Uterus (tissue), 4 donors: Measurements from ENCODE around the gene TTC19. TPM values are rescaled to one million over a fixed set of nuclear protein-coding genes. Genes with fewer than 3 reads are reported as not detected.

Source experiments
- DNase-seq, 2 donors: peaks; one replicate each; pipeline ENCODE4 v3.0.0-alpha.2; 2019 to 2020
- H3K27ac ChIP-seq, 2 donors: fragments of 200-600 bp; sonication (generic); 1 replicate in 1 of 2; 2 replicates in 1 of 2; pipeline ENCODE4 v1.5.1; 2016 to 2018
- H3K27me3 ChIP-seq, 2 donors: fragments of 200-600 bp; sonication (generic); one replicate each; pipeline ENCODE4 v1.5.1; 2018 to 2019; ENCODE audit warnings: control low read depth in 1 of 2
- H3K36me3 ChIP-seq, 2 donors: fragments of 200-600 bp; sonication (generic); one replicate each; pipeline ENCODE4 v1.5.1; 2019; ENCODE audit warnings: control low read depth in 1 of 2
- H3K4me1 ChIP-seq, 2 donors: fragments of 200-600 bp; sonication (generic); one replicate each; pipeline ENCODE4 v1.5.1; 2018 to 2019; ENCODE audit warnings: control low read depth in 1 of 2
- H3K4me3 ChIP-seq, 2 donors: fragments of 200-600 bp; sonication (generic); 1 replicate in 1 of 2; 2 replicates in 1 of 2; pipeline ENCODE4 v1.5.1; 2018 to 2019; ENCODE audit warnings: mild to moderate bottlenecking in 1 of 2
- H3K9me3 ChIP-seq, 2 donors: fragments of 200-600 bp; sonication (generic); one replicate each; pipeline ENCODE4 v1.5.1; 2019; ENCODE audit warnings: control low read depth in 1 of 2
- CTCF ChIP-seq, 4 experiments: fragments of 200-600 bp in 2 of 4; fragments of 450-650 bp in 2 of 4; sonication (generic) in 2 of 4; IDR thresholded peaks; one replicate each; pipeline ENCODE4 v1.5.1; 2016 to 2019; ENCODE audit warnings: antibody characterized with exemption in 4 of 4, mild to moderate bottlenecking in 2 of 4, moderate library complexity in 1 of 4
- POLR2A ChIP-seq, 2 donors: fragments of 450-650 bp; IDR thresholded peaks; one replicate each; pipeline ENCODE4 v1.6.1; 2016; ENCODE audit warnings: antibody characterized with exemption in 2 of 2, mild to moderate bottlenecking in 1 of 2, moderate library complexity in 1 of 2
- intact Hi-C: fragments of 100-400 bp; cut with DNase I; formaldehyde crosslinking; loops from one replicate; pipeline ENCODE4 v1.15.1; 2023; ENCODE audit warnings: low total_unique reads
- total RNA-seq, 4 donors: library from RNA; depleted of rRNA in 3 of 4; stranded (reverse); fragments of >200 nt in 3 of 4; gene quantifications; one replicate each; pipeline versions ENCODE4 v1.1.0 to v1.2.4, GENCODE V29; 2014 to 2023
- donor health status: DM: yes; HTN: yes; CAD: no.

TTC19 gene
- total RNA-seq, 4 donors from 2014 or later: 38.4 to 71.2 (median 52.0) TPM

- H3K36me3 ChIP-seq: no peaks in the 10 kb centered on the region
- intact Hi-C loops: no loop called here
- no peaks in the 10 kb centered on the region for H3K27me3 ChIP-seq
- TF ChIP-seq POLR2A (IDR thresholded peaks at IDR 0.05): no peak
- TF ChIP-seq CTCF (IDR thresholded peaks at IDR 0.05): no peak
- no peak overlapping the region for H3K4me3 ChIP-seq
- DNase-seq: no peak
- H3K4me1 ChIP-seq: no peaks in the 10 kb centered on the region
- H3K9me3 ChIP-seq: no peaks in the 10 kb centered on the region
- no peak overlapping the region for H3K27ac ChIP-seq
These were observed 17.7 kb upstream of the TTC19 start for GRCh38 chr17:15981646-15982580.

GRCh38 chr17:15996322-15996721 lies 3.3 kb upstream of the TTC19 start:
- DNase-seq: no peak
- Histone ChIP-seq H3K4me3 (no peak overlapping the region), H3K4me1 (peaks cover 0 to 7% of the 10 kb centered on the region in 2 donors), H3K27me3 (no peaks in the 10 kb centered on the region), H3K9me3 (no peaks in the 10 kb centered on the region), H3K27ac (no peak overlapping the region), H3K36me3 (no peaks in the 10 kb centered on the region)
- TF ChIP-seq CTCF (IDR thresholded peaks at IDR 0.05): no peak
- no peak for TF ChIP-seq POLR2A (IDR thresholded peaks at IDR 0.05)
- intact Hi-C loops: no loop called here

DNA sequence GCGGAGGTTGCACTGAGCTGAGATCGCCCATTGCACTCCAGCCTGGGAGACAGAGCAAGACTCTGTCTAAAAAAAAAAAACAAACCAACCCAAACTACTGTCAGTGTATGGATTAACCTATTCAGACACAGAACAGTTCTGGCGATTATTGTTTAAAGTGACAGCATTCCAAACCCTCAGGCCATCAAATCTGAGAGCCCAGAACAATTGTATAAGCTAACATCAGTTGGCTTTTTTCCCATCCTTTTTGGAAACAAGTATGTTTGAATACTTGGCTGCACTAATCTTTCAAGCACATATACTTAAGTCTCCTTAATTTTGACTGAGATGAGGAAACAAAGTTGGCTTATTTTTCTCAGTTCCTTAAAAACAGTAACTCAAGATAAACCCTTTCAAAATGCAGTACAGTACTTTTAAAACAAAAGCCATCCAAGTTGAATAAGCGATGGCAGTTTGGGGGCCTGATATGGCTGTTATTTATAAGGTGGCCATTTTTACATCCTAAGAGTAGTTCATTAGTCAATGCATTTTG lies 1.5 kb upstream of the TTC19 start:
- peak overlapping the region; percentile 91 to 92 for H3K27ac ChIP-seq
- DNase-seq: no peak

DNA sequence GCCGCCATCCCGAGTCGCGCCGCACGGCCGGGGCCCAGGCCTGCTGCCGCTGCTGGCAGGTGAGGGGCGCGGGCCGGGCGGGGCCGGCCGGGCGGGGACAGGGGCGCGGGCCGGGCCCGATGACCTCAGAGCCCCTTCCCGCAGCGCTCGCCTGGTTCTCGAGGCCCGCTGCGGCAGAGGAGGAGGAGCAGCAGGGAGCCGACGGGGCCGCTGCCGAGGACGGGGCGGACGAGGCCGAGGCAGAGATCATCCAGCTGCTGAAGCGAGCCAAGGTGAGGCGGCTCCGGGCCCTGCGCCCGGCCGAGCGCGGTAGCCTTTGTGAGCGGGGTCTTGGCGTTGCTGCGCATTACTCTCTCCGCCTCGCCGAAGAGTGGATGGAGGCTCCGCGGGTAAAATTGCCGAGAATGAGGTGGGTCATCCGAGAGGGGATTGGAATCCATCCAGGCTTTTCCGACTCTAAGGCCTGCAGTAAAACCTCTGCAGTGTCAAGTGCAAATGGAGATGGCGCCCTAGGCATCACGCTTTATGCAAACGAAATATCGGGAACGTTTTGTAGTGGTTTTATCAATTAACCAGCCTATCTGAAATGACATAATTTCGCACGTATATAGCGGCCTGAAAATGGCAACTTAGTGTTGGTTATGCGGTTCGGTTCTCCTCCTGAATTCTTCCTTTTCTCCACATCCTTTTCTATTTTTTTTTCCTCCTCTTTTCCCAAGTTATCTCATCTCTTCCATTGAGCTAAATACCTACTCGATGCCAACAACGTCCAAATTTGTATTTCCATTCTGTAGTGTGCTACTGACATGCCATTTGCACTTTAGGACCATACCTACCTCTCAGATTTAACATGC lies 577 bp downstream of the TTC19 start:
- intact Hi-C loops: no loop called here
- Histone ChIP-seq H3K4me3 (peak overlapping the region; percentile 69 to 84), H3K36me3 (no peaks in the 10 kb centered on the region), H3K27ac (peak overlapping the region; percentile 91 to 92), H3K27me3 (no peaks in the 10 kb centered on the region), H3K9me3 (no peaks in the 10 kb centered on the region), H3K4me1 (peaks cover 0 to 9% of the 10 kb centered on the region in 2 donors)
- TF ChIP-seq CTCF (IDR thresholded peaks at IDR 0.05) (no peak), POLR2A (IDR thresholded peaks at IDR 0.05) (no peak)
- peak; percentile 38 to 47 for DNase-seq

More for the DNA sequence above, 1.5 kb upstream of the TTC19 start:
- intact Hi-C loops: no loop called here
- H3K4me3 ChIP-seq: no peak overlapping the region
- H3K9me3 ChIP-seq: no peaks in the 10 kb centered on the region
- peaks cover 0 to 9% of the 10 kb centered on the region in 2 donors for H3K4me1 ChIP-seq
- no peaks in the 10 kb centered on the region for H3K36me3 ChIP-seq
- no peaks in the 10 kb centered on the region for H3K27me3 ChIP-seq
- TF ChIP-seq CTCF (IDR thresholded peaks at IDR 0.05): no peak
- TF ChIP-seq POLR2A (IDR thresholded peaks at IDR 0.05): no peak
